Measurements from ENCODE around the gene PRKCE.

Gene PRKCE

DNA sequence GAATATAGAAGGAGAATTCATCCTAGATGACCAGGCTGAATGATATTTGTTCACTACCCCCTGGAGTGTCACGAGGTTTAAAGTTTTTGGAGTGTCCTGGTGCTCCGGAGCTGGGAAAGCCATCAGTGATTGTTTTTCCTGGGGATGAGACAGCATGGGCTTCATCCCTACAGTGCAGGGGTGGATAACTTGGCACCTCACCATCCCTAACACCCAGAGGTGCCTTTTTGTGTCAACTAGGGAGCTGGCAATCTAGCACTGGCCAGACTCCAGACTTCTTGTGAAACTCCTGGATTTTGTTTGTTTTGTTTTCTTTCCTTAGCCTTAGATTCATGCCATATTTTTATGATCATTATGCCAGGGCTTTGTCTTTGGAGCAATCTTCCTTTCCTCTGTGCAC, 164.8 kb downstream of the PRKCE start:
- H3K4me3 ChIP-seq (ENCODE audit: low read depth, low read length): no peak overlapping the region
- DNase-seq (ENCODE audit: low read depth): peak; percentile 60

DNA sequence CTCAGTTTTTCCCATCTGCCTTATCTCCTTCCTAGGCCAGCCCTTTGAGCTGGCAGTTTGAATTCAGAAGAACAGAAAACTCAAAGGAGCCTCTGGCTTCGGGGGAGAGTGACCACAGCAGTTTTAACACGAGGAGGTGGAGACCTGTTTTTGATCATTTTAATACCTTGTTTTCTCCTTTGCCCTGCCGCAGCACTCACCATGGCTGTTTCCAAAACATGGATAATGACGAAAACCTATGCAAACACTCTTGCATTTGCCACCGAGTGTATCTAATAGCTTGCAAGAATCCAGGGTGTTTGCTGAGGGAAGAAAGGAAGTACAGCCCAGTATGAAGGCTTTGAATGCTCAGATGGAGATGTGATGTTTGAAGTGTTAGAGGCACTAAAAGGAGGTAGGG, 167.1 kb downstream of the PRKCE start:
- DNase-seq (ENCODE audit: low read depth): no peak
- H3K4me3 ChIP-seq (ENCODE audit: low read depth, low read length): no peak overlapping the region

DNA sequence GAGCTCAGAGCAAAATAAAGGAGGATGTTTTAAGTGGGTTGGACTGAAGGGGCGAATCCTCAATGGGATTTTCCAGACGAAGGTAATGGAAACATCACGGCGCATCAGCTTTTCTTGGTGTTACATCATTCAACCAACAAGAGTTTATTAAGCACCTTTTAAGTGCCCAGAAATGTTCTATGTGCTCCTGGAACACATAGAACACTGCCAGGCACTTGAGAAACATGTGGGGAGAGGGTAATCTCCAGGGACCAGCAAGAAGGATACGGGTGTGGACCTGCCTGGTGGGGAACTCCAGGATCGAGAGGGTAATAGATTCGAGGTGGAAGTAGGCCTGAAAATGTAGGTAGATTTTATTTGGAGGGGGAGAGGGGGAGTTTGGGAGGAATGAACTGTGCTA, 168.6 kb downstream of the PRKCE start:
- DNase-seq (ENCODE audit: low read depth): no peak
- no peak overlapping the region for H3K4me3 ChIP-seq (ENCODE audit: low read depth, low read length)

DNA sequence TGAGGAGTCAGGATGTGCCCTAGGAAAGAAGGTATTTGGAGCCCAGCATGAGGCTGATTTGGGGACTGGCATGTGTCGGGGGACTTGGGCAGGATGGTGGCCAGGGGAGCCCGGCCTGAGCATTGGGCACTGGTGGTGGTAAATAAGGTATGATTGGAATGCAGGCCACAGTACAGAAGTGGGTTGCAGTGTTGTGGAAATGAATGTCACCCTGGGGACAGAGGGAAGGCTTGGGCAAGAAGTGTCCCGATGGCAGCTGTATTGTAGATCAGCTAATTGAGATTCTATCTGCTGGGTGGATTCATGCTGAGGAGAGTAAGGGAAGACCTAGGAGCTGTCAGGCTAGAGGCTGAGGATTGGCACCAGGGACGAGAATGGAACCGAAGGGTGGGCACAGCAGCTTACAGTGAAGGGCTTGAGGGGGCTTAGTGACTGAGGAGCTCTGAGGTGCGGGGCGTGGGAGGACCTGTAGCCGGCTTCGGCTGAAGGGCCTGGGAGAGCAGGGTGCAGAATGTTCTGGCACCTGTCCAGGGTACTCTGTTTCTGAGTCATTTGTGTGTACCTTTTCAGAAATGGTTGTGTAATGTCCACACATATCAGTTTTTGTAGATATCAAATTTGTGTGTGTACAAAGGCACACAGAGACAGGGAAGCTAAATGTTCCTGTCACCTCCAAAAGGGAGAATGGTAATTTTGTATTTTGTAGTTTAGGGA, 170.2 kb downstream of the PRKCE start:
- H3K4me3 ChIP-seq (ENCODE audit: low read depth, low read length): no peak overlapping the region
- peak; percentile 75 for DNase-seq (ENCODE audit: low read depth)

DNA sequence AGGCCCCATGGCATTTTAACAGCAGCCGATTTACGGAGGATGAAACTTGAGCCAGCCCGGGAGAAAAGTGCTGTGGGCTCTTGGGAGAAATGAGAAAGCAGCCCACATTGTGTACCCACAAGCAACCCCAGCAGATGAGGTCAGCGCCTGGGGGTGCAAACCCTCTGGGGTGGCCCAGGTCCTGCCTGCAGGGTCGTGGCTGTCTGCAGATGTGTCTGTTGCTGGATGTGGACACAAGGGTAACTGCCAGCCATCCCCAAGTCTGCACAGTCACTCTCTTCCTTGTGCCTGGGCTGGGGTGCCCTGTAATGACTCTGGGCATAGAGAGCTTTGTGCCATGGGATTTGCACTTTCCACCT, 170.8 kb downstream of the PRKCE start:
- H3K4me3 ChIP-seq (ENCODE audit: low read depth, low read length): no peak overlapping the region
- no peak for DNase-seq (ENCODE audit: low read depth)

DNA sequence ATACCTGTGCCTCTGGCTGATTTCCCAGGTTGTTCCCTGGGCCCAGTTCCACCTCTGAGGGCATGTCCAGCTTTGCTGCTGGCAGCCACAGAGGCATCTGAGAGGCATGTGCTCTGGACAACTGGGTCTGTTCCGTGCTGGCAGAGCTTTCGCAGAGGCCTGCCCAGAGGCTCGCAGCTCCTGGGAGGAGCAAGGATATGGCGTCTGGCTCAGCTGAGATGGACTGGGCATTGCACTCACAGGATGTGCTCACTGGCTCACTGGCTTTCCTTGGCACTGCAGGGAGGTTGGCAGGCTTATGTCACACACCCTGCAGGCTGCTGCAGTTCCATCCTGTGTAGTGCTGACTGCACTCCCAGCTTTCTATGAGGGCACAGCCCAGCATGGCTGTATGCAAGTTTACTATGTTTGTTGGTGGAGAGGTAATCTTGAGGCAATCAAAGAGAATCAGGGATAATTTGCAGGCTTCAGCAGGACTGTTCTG, 172.3 kb downstream of the PRKCE start:
- DNase-seq (ENCODE audit: low read depth): no peak
- no peak overlapping the region for H3K4me3 ChIP-seq (ENCODE audit: low read depth, low read length)

DNA sequence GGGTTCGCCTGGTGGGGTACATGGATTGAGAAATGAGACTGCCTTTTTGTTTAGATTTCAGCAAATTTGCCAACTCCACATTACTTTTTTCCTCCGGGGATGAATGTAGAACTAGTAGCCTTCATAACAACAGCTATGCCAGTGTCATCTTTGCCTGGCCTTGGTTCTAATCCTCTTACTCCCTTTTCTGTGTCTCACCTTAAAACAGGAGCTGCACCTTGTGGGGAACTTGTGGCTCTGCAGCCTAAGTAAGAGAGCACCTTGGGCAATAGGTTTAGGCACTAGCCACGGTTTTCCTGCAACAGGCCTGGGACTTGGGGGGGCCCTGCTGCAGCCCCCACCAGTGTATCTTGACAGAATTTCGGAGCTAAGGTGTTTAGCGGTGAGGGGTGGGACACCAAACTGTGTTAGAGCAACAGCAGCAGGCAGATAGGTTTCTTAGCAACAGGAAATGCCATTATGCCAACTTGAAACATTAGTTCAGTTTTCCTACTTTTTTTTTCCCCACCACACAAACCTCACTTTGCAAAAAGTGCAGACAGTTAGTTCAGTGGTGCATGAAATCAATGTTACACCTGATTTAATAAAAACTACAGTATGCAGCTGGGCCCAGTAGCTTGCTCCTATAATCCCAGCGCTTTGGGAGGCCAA, 173.7 kb downstream of the PRKCE start:
- no peak overlapping the region for H3K4me3 ChIP-seq (ENCODE audit: low read depth, low read length)
- no peak for DNase-seq (ENCODE audit: low read depth)

DNA sequence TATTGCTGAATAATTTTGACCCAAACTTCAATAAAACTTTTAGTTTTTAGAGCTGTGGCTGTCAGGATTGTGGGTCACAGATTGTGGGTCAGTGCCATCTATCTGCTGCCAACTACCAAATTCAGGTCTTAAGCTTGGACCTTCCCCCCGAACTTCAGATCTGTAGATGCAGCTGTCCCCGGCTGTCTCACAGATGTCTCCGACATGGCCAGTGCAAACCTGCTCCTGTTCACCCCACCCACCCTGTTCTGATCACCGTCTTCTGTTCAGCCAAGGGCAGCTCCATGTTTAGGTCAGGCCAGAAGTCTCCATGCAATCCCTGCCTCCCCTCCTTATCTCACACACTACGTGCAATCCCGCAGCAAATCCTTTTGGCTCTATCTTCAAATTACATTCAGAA, 175.0 kb downstream of the PRKCE start:
- no peak for DNase-seq (ENCODE audit: low read depth)
- H3K4me3 ChIP-seq (ENCODE audit: low read depth, low read length): no peak overlapping the region

DNA sequence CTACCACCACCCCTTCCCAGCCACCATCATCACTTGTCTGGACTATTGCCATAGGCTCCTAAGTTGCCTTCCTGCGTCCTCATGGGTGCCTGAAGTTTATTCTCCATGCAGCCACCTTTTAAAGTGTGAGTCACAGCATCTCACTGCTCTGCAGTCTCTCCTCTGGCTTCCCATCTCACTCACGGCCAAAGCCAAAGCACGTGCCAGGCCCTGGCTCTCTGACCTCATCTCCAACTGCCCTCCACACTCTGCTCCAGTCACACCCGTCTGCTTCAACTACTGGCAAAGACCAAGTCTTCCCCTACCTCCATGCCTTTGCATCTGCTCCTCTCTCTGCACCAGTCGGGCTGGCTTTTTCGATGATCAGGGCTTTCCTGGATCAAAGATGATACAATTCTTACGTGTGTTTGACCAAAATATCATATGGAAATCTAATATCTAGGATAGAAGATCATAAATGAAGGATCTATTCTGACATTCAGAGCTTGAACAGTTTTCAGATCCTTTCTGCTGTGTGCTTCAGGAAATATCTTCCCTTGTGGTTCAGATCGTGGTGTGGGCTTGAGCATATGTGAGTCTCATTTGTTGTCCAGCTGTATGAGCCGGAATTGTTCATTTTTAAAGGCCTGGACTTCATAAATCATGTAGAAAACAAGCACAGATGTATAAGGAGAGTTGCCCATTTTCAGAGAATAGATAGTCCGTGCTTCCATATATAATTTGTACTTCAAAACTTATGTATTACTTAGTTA, 175.6 kb downstream of the PRKCE start:
- H3K4me3 ChIP-seq (ENCODE audit: low read depth, low read length): no peak overlapping the region

DNA sequence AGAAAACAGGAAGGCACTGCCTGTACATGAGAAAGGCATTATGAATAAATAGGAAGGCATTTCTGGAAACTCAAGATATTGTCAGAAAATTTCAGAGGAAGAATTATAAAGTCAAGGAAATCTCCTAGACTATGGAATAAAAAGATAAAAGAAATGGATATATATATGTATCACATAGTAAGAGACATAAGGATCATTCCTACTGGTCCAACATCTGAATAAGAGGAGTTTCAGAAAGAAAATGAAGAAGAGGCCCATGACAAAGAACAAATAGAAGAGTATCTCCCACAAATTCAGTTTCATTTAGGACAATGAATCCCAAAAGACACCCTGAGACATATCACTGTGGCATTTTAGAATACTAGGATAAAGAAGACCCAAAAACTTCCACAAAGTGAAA, 178.8 kb downstream of the PRKCE start:
- H3K4me3 ChIP-seq (ENCODE audit: low read depth, low read length): no peak overlapping the region
- no peak for DNase-seq (ENCODE audit: low read depth)

More for the DNA sequence above, 175.6 kb downstream of the PRKCE start:
- DNase-seq (ENCODE audit: low read depth): peak; percentile 70

DNA sequence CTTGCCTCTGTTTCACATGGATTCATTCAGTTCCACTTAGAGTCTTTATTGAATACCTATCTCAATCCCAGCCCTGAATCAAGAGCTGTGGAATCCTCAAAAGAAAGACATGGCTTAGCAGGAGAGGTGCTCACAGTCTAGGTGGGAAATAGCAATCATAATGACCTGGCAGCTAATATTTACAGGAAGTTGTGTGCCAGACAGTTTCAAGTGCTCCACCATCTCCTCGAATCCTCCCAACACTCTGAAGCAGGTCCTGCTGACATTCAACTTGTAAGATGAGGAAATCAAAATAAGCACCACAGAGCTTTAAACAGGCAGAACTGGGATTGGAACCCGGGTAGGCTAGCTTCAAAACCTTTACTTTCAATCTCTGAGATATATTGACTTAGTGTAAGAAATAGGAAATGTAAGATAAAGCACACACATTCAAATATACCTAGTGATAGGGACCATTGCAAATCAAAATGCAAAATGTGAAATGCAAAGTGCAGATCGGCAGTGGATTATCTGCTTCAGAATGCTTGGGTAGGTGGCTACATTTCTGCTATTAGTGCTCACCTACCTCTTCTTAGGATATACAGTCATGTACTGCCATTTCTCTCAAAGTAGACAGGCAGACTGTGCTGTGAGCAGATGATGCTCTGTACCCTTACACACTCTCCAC, 182.0 kb downstream of the PRKCE start:
- H3K4me3 ChIP-seq (ENCODE audit: low read depth, low read length): no peak overlapping the region
- DNase-seq (ENCODE audit: low read depth): no peak

DNA sequence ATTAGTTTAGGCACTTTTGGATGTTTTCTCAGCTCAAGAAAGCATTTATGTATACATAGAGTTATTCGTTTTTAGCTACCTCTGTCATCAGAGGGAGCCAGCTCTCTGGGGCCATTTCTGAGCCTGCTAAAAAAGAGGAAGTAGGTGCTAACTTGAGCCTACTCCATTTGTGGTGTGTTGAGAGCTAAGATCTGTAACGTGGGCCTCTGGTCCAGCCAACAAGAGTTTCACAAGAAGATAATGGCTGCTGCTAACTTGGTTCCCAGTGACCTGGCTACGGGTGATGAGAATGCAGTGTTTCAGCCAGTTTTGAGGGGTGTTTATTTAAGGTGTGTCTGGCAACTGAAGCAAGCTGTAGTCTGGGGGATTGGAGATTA, 182.5 kb downstream of the PRKCE start:
- no peak overlapping the region for H3K4me3 ChIP-seq (ENCODE audit: low read depth, low read length)
- no peak for DNase-seq (ENCODE audit: low read depth)

DNA sequence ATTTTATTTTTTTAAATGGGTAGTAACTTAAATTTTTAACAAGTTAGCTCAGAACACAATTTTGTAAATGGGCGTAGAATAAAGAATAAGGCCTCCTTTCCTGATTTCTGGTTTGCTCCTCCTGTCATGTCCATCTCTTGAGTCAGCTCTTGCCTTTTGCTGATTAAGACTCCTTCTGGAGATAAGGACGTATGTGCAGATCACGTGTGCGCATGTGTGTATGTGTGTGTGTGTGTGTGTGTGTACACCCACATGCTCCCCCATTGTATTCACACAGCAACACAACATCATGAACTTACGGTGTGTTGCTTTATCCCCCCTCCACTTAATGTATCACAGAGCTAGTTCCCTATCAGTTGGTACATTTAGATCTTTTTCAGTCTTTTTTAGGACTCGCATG, 182.9 kb downstream of the PRKCE start:
- H3K4me3 ChIP-seq (ENCODE audit: low read depth, low read length): no peak overlapping the region
- DNase-seq (ENCODE audit: low read depth): no peak

DNA sequence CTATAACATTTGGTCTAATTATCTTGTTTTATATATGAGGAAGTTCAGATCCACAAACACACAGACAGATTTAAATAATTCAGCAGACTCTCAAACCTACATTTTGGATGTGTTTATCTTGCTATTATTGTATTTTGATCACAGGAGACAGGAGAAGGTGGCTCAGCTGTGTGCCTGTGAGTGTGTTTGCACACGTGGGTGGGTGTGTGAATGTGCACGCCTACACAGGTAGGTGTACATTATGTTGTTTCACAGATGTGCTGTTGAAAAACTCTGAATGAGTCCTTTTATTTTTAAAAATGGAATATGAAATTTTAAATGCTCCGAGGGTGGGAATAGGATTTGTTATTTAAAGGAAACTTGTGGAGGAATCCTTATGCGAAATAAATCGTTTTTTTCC, 183.4 kb downstream of the PRKCE start:
- no peak for DNase-seq (ENCODE audit: low read depth)
- no peak overlapping the region for H3K4me3 ChIP-seq (ENCODE audit: low read depth, low read length)

DNA sequence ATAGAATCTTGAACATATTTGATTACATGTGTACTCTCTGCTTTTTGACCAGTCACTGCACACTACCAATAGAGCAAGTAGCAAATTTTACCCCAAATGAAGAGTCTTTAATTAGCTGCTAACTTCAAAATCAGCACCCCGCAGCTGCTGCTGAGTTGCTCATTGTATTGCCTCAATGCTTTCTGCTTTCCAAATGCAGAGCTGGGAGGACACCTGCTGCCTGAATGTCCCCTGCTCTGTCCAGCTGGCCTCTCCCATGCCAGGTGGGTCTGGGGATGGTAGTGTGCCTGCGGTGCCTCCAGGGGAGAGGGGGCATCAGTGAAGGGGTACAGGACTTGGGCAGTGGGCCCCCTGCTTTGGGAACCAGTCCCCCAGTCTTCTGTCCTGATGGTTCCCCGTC, 184.8 kb downstream of the PRKCE start:
- H3K4me3 ChIP-seq (ENCODE audit: low read depth, low read length): no peak overlapping the region
- DNase-seq (ENCODE audit: low read depth): no peak

DNA sequence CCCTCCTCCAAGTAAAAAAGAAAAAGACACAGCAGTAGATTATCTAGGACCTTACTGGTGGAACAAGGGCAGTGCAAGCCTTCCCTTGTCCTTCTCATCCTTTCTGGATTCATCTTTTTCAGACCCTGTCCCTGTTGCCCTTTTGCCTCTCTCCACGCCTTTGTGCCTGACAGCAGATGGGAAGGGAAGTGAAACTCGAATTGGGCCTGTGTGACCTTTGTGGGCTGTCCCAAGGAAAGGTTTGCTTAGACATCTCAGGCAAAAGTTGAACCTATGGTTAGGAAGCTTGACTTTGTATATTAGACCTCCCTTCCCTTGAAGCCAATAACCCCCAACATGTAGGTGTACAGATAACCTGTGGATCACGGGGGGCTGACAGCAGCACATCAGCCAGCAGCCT, 185.3 kb downstream of the PRKCE start:
- no peak for DNase-seq (ENCODE audit: low read depth)
- no peak overlapping the region for H3K4me3 ChIP-seq (ENCODE audit: low read depth, low read length)

DNA sequence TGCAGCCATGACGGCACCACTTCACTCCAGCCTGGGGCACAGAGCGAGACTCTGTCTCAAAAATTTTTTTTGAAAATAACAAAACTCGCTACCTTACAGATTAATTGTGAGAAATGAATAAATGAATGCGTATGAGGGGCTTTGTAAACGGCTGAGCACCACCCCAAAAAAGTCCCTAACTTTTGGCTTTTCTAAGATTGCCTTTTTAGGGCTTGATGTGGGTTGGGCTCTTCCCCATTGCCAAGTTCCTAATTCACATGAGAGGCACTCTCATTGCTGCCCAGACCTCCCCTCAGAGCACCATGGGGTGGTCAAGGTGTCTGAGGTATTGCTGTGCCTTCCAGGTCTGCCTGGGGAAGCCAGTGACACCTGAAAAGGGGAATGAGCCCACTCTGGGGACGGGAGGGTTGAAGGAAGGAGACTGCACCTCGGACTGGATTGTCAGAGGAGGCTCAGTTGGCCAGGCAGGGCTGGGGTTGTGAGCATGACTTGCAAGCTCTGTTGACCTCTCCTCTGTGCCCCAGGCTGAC, 186.4 kb downstream of the PRKCE start:
- DNase-seq (ENCODE audit: low read depth): no peak
- no peak overlapping the region for H3K4me3 ChIP-seq (ENCODE audit: low read depth, low read length)

DNA sequence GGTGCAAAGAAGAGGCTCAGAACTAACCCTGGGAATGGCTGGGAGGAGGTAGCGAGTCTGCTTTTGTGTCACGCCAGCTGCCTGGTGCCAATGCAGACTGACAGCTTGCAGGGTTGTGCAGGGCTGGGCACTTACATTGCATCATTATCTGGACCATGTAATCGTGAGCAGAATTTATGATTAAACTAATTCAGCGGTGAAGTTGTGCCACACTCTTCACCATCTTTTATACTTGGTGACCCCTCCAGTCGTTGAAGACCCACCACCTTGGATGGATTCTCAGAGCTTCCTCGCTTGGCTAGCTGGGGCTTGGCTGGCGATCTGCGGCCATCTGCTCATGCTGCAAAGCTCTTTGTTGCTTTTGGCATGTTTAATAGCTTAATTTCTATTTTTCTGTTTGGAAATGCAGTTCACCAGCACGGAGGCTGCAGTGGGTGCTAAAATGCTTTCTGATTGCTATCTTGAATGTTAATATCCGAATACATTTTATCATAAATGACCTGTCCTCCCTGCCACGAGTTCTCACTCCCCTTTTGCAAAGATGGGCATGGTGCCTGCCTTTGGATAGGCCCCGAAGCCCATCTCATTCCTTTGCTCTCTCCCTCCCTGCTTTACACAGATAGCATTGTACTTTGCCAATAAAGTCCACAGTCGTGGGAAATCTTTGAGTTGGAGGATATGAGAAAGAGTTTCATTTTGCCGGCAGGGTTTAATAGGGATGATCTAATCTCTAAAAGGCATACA, 188.2 kb downstream of the PRKCE start:
- H3K4me3 ChIP-seq (ENCODE audit: low read depth, low read length): no peak overlapping the region

DNA sequence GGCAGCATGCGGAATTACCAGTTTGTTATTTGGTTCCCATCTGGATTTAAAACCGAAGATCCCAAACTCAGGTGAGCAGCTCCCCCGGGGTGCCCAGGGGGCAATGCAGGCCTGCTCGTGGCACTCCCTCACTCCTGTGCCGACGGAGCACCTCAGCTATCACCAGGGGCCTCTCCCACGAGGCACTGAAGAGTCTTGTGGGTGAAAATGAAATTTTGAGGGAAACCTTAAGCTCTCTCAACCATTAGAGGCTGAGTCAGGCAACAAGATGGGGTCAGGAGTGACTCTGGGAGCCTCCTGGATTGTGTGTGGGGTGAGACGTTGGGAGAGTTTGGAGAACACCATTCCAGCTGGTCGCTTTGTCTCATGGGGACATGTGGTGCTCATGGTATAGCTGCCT, 189.0 kb downstream of the PRKCE start:
- no peak for DNase-seq (ENCODE audit: low read depth)
- no peak overlapping the region for H3K4me3 ChIP-seq (ENCODE audit: low read depth, low read length)

More for the DNA sequence above, 188.2 kb downstream of the PRKCE start:
- no peak for DNase-seq (ENCODE audit: low read depth)
